Measurements from ENCODE around the gene FHIT. TPM values are rescaled to one million over a fixed set of nuclear protein-coding genes. Genes with fewer than 3 reads are reported as not detected.

FHIT gene
- total RNA-seq, 1 donor from 2014 or later: 5.7 TPM

DNA sequence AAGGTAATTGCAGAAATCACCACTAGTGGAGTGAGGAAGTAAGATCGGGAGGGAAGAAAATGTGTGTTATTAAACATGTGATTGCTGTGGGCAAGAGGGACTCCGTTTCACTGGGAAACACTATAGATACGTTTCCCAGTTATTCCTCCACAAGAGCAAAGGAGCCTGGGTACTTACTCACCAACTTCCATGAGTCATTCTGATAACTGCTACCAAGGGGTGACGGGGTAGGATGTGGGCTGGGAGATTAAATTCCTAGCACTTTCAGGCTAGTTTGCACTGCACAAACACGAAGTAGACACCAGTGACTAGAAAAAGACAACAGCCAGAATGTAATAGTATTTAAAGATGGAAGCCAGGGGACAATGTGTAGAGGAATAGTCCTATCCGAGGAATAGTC is 1388.6 kb downstream of the FHIT start:
- Histone ChIP-seq H3K4me3 (no peak overlapping the region), H3K4me1 (peaks cover 22% of the 10 kb centered on the region), H4K20me1 (ENCODE audit: low read depth) (no peaks in the 10 kb centered on the region), H3K27ac (no peak overlapping the region), H3K79me2 (ENCODE audit: low read depth) (no peaks in the 10 kb centered on the region), H3K27me3 (no peaks in the 10 kb centered on the region), H3K4me2 (no peak overlapping the region), H3F3A (ENCODE audit: low read depth) (peaks cover 8% of the 10 kb centered on the region), H3K9me3 (ENCODE audit: low read depth) (no peaks in the 10 kb centered on the region), H2AFZ (replicated peaks) (no peak overlapping the region), H3K36me3 (no peaks in the 10 kb centered on the region), H3K9ac (no peak overlapping the region)
- no peaks in the 10 kb centered on the region for H3K36me3 Mint-ChIP-seq
- peaks cover 13% of the 10 kb centered on the region for H3K9me3 Mint-ChIP-seq
- no peak overlapping the region for H3K27ac Mint-ChIP-seq
- no peak for DNase-seq (ENCODE audit: low spot score)
- H3K4me1 Mint-ChIP-seq: peaks cover 26% of the 10 kb centered on the region
- no peak overlapping the region for H3K4me3 Mint-ChIP-seq
- TF ChIP-seq EZH2phosphoT487 (IDR thresholded peaks at IDR 0.05) (no peak), EZH2 (IDR thresholded peaks at IDR 0.05) (no peak)
- TF ChIP-seq, protein P1, sequence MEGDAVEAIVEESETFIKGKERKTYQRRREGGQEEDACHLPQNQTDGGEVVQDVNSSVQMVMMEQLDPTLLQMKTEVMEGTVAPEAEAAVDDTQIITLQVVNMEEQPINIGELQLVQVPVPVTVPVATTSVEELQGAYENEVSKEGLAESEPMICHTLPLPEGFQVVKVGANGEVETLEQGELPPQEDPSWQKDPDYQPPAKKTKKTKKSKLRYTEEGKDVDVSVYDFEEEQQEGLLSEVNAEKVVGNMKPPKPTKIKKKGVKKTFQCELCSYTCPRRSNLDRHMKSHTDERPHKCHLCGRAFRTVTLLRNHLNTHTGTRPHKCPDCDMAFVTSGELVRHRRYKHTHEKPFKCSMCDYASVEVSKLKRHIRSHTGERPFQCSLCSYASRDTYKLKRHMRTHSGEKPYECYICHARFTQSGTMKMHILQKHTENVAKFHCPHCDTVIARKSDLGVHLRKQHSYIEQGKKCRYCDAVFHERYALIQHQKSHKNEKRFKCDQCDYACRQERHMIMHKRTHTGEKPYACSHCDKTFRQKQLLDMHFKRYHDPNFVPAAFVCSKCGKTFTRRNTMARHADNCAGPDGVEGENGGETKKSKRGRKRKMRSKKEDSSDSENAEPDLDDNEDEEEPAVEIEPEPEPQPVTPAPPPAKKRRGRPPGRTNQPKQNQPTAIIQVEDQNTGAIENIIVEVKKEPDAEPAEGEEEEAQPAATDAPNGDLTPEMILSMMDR (IDR thresholded peaks at IDR 0.05): no peak
- peaks cover 11% of the 10 kb centered on the region for H3K27me3 Mint-ChIP-seq (ENCODE audit: insufficient read depth, low read depth)

DNA sequence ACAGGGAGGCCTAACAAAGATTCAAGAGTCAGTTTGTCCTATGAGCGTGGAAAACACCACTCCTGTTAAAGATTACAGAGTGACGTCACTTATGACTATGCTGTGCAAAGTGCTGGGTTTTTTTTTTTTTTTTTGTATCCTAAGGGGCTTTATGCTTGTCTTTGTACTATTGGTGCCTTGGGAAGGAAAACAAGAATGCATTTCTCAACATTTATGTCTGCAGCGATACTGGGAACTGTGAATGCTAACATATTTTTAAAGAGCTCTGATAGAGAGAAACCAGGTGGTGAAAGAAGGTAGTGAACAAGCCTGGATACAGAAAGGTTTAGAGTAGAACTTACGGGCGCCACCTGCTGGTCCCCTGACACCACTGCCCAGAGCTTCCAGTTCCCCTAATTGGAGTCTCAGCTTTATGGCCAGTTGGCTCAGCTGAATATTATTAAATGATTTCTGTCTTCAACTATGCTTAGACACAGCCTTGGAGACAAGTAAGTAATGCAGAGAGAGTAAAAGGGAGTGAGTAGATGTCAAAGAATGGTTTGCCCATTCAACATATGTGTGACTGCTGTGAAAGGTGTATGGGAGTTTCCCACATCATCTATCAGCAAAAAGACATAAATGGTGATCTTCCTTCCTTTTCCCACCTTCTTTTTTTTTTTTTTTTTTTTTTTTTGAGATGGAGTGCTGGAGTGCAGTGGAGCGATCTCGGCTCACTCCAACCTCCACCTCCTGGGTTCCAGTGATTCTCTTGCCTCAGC is 1393.5 kb downstream of the FHIT start:
- H3K4me2 ChIP-seq: no peak overlapping the region
- no peak overlapping the region for H2AFZ ChIP-seq (replicated peaks)
- H3K4me3 Mint-ChIP-seq: no peak overlapping the region

DNA sequence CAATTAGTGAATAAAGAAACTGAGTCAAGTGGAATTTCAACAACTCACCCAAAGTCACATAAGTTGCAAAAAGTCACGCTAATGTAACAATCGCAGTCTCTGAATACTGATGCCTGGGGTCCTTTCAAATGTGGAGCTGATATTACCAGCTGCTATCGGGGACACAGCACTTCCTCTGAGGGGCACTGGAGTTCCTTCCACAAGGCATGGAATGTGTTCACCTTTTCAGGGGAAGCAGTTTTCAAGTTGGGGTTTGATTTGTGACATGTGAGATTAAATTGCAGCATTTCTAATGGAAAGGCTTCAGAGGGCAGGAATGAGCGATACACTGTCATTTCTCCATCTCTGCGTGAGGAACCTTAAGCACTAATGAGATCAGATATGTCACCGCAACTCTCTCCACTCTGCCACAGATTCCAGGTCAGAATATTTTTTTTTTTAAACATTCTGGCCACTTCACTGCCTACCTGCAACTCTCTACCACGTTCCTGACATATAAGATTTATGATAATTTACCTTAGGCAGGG is 1394.3 kb downstream of the FHIT start:
- H3K9me3 Mint-ChIP-seq: peaks cover 3% of the 10 kb centered on the region
- TF ChIP-seq EZH2phosphoT487 (IDR thresholded peaks at IDR 0.05) (no peak), EZH2 (IDR thresholded peaks at IDR 0.05) (no peak)
- TF ChIP-seq, protein P1 (IDR thresholded peaks at IDR 0.05): peak; percentile 16
- peak; percentile 20 for DNase-seq (ENCODE audit: low spot score)
- no peaks in the 10 kb centered on the region for H3K36me3 Mint-ChIP-seq
- H3K4me3 Mint-ChIP-seq: no peak overlapping the region
- Histone ChIP-seq H3K36me3 (no peaks in the 10 kb centered on the region), H3K79me2 (ENCODE audit: low read depth) (no peaks in the 10 kb centered on the region), H3K9ac (no peak overlapping the region), H3K27ac (no peak overlapping the region), H3K27me3 (no peaks in the 10 kb centered on the region), H3F3A (ENCODE audit: low read depth) (no peaks in the 10 kb centered on the region), H4K20me1 (ENCODE audit: low read depth) (no peaks in the 10 kb centered on the region), H3K4me1 (peaks cover 18% of the 10 kb centered on the region), H2AFZ (replicated peaks) (no peak overlapping the region), H3K4me3 (no peak overlapping the region), H3K4me2 (no peak overlapping the region), H3K9me3 (ENCODE audit: low read depth) (no peaks in the 10 kb centered on the region)
- H3K4me1 Mint-ChIP-seq: peaks cover 8% of the 10 kb centered on the region
- no peak overlapping the region for H3K27ac Mint-ChIP-seq
- peaks cover 8% of the 10 kb centered on the region for H3K27me3 Mint-ChIP-seq (ENCODE audit: insufficient read depth, low read depth)

More for the DNA sequence above, 1393.5 kb downstream of the FHIT start:
- no peak for TF ChIP-seq EZH2 (IDR thresholded peaks at IDR 0.05)
- TF ChIP-seq, protein P1 (IDR thresholded peaks at IDR 0.05): peak; percentile 97
- no peak for TF ChIP-seq EZH2phosphoT487 (IDR thresholded peaks at IDR 0.05)
- H4K20me1 ChIP-seq (ENCODE audit: low read depth): no peaks in the 10 kb centered on the region
- H3K9ac ChIP-seq: no peak overlapping the region
- H3F3A ChIP-seq (ENCODE audit: low read depth): no peaks in the 10 kb centered on the region
- Mint-ChIP-seq H3K27ac (no peak overlapping the region), H3K36me3 (no peaks in the 10 kb centered on the region), H3K27me3 (ENCODE audit: insufficient read depth, low read depth) (peaks cover 8% of the 10 kb centered on the region), H3K9me3 (peaks cover 8% of the 10 kb centered on the region), H3K4me1 (peaks cover 8% of the 10 kb centered on the region)
- H3K4me3 ChIP-seq: no peak overlapping the region
- H3K9me3 ChIP-seq (ENCODE audit: low read depth): no peaks in the 10 kb centered on the region
- H3K36me3 ChIP-seq: no peaks in the 10 kb centered on the region
- H3K27me3 ChIP-seq: no peaks in the 10 kb centered on the region
- peaks cover 18% of the 10 kb centered on the region for H3K4me1 ChIP-seq
- H3K79me2 ChIP-seq (ENCODE audit: low read depth): no peaks in the 10 kb centered on the region
- peak; percentile 88 for DNase-seq (ENCODE audit: low spot score)
- H3K27ac ChIP-seq: no peak overlapping the region

Measured in neural progenitor cell (in vitro differentiated cells).